GM18867 (cell line): Measurements from ENCODE around the gene PTPRO.

Experiments used
- ATAC-seq: cut with Tn5 transposase; IDR thresholded peaks from one replicate; pipeline ENCODE4 v1.9.1; 2021; ENCODE audit warnings: mild to moderate bottlenecking, moderate library complexity; ENCODE audit not compliant: unreplicated experiment

PTPRO gene

GRCh38 chr12:15550793-15551192, 228.5 kb downstream of the PTPRO start:
- no peak for ATAC-seq

- no peak for ATAC-seq
These were observed 233.1 kb downstream of the PTPRO start for GRCh38 chr12:15555446-15555845.

GRCh38 chr12:15556411-15557102, 234.2 kb downstream of the PTPRO start:
- ATAC-seq, result no peak

GRCh38 chr12:15558915-15559528, 236.7 kb downstream of the PTPRO start:
- ATAC-seq, result no peak

GRCh38 chr12:15561396-15561795, 239.1 kb downstream of the PTPRO start:
- no peak for ATAC-seq

- ATAC-seq, result no peak
These were observed 240.0 kb downstream of the PTPRO start for GRCh38 chr12:15562263-15562662.

GRCh38 chr12:15563663-15564062, 241.4 kb downstream of the PTPRO start:
- ATAC-seq, result peak; percentile 62

GRCh38 chr12:15574353-15574752, 252.0 kb downstream of the PTPRO start:
- ATAC-seq, result no peak

- no peak for ATAC-seq
These were observed 253.6 kb downstream of the PTPRO start for GRCh38 chr12:15575671-15576541.

GRCh38 chr12:15580431-15580830, 258.1 kb downstream of the PTPRO start:
- no peak for ATAC-seq

GRCh38 chr12:15581006-15581405, 258.7 kb downstream of the PTPRO start:
- ATAC-seq, result no peak

GRCh38 chr12:15583804-15584203, 261.5 kb downstream of the PTPRO start:
- ATAC-seq, result peak; percentile 34

GRCh38 chr12:15584366-15585041, 262.2 kb downstream of the PTPRO start:
- peak; percentile 71 for ATAC-seq

GRCh38 chr12:15589328-15590032, 267.2 kb downstream of the PTPRO start:
- no peak for ATAC-seq

GRCh38 chr12:15590180-15590826, 268.0 kb downstream of the PTPRO start:
- ATAC-seq, result peak; percentile 96

GRCh38 chr12:15591811-15592210, 269.5 kb downstream of the PTPRO start:
- no peak for ATAC-seq

GRCh38 chr12:15592934-15593333, 270.6 kb downstream of the PTPRO start:
- ATAC-seq, result no peak

- ATAC-seq, result no peak
These were observed 273.9 kb downstream of the PTPRO start for GRCh38 chr12:15596174-15596573.

- no peak for ATAC-seq
These were observed 275.0 kb downstream of the PTPRO start for GRCh38 chr12:15597125-15597830.
